A549 (cell line): ENCODE data around the gene QRICH1. TPM values are rescaled to one million over a fixed set of nuclear protein-coding genes. Genes with fewer than 3 reads are reported as not detected.

Experiments used
- ATAC-seq, 2 experiments: fragments of 200-7000 bp in 1 of 2; fragments of >200 bp in 1 of 2; cut with Nextera tagmentation in 1 of 2; cut with Tn5 transposase in 1 of 2; 3 replicates each; pipeline versions ENCODE4 v1.8.0 to v1.9.1; 2018 to 2020; ENCODE audit warnings: mild to moderate bottlenecking in 1 of 2, moderate library complexity in 1 of 2
- CTCF ChIA-PET: fragments of 300-600 bp; sonication (Branson Sonifier 250); formaldehyde crosslinking; extraction: SDS; loops from one replicate; lab custom pipeline; 2021; ENCODE audit warnings: antibody characterized with exemption, inconsistent platforms; lab: Yijun Ruan, JAX
- POLR2A ChIA-PET: fragments of 350-600 bp; formaldehyde crosslinking; extraction: SDS; loops from one replicate; lab custom pipeline; 2021; ENCODE audit warnings: antibody characterized with exemption, inconsistent platforms; lab: Yijun Ruan, JAX
- DNase-seq, 2 experiments: peaks; one replicate each; pipeline versions ENCODE4 v3.0.0 to v3.0.0-alpha.2; 2011 to 2016; ENCODE audit warnings: low read depth in 1 of 2, low spot score in 1 of 2
- FAIRE-seq: peaks from 2 replicates; lab custom pipeline; 2011; peaks lifted over from hg19 to GRCh38; lab: Jason Lieb, UNC
- H3K27ac ChIP-seq, 2 experiments: fragments of >200 bp; sonication (Bioruptor Twin); formaldehyde crosslinking; 3 replicates each; pipeline ENCODE4 v1.5.1; 2016 to 2017
- H3K4me1 ChIP-seq: fragments of >200 bp; sonication (Bioruptor Twin); formaldehyde crosslinking; 3 replicates; pipeline ENCODE4 v1.6.1; 2016
- H3K4me2 ChIP-seq: fragments of >200 bp; sonication (Bioruptor Twin); formaldehyde crosslinking; 3 replicates; pipeline ENCODE4 v1.6.1; 2016
- H3K4me3 ChIP-seq: fragments of >200 bp; sonication (Bioruptor Twin); formaldehyde crosslinking; 3 replicates; pipeline ENCODE4 v1.5.1; 2016
- H3K9me3 ChIP-seq: fragments of >200 bp; sonication (Bioruptor Twin); formaldehyde crosslinking; 3 replicates; pipeline ENCODE4 v1.6.1; 2016
- CBX8 ChIP-seq: fragments of 200-600 bp; sonication (generic); IDR thresholded peaks from 2 replicates; pipeline ENCODE4 v1.6.1; 2016
- CHD2 ChIP-seq: fragments of 150-350 bp; IDR thresholded peaks from 2 replicates; pipeline ENCODE4 v1.6.1; 2014; ENCODE audit warnings: low read length; ENCODE audit not compliant: partially characterized antibody
- EHF ChIP-seq: fragments of 250-450 bp; sonication (Bioruptor Pico); IDR thresholded peaks from 2 replicates; pipeline ENCODE4 v1.5.0; 2020; ENCODE audit warnings: mild to moderate bottlenecking
- EP300 ChIP-seq, 2 experiments: fragments of >200 bp; sonication (Bioruptor Twin); formaldehyde crosslinking; IDR thresholded peaks; 2 replicates in 1 of 2; 3 replicates in 1 of 2; pipeline ENCODE4 v1.6.1; 2016 to 2017
- JUN ChIP-seq, 2 experiments: fragments of >200 bp; sonication (Bioruptor Twin); formaldehyde crosslinking; IDR thresholded peaks; 2 replicates in 1 of 2; 3 replicates in 1 of 2; pipeline ENCODE4 v1.6.1; 2016 to 2017
- KDM5A ChIP-seq: fragments of 200-600 bp; sonication (generic); IDR thresholded peaks from 2 replicates; pipeline ENCODE4 v1.6.1; 2016; ENCODE audit warnings: antibody characterized with exemption, mild to moderate bottlenecking
- NPAS2 ChIP-seq: fragments of 250-450 bp; sonication (Bioruptor Pico); IDR thresholded peaks from 2 replicates; pipeline ENCODE4 v1.8.0; 2022; ENCODE audit warnings: mild to moderate bottlenecking, moderate library complexity, borderline replicate concordance
- NR3C1 ChIP-seq: fragments of >200 bp; sonication (Bioruptor Twin); formaldehyde crosslinking; IDR thresholded peaks from 3 replicates; pipeline ENCODE4 v1.6.1; 2017
- POLR2A ChIP-seq: IDR thresholded peaks from 2 replicates; pipeline ENCODE4 v1.6.1; 2012; ENCODE audit warnings: mild to moderate bottlenecking, low read length
- POLR2AphosphoS2 ChIP-seq: conservative IDR thresholded peaks from 2 replicates; pipeline ENCODE4 v1.6.1; 2012; ENCODE audit warnings: low read length, improper control_type of control experiment, inconsistent platforms
- RAD21 ChIP-seq, 2 experiments: fragments of >200 bp in 1 of 2; sonication (Bioruptor Twin) in 1 of 2; formaldehyde crosslinking in 1 of 2; IDR thresholded peaks in 1 of 2; conservative IDR thresholded peaks in 1 of 2; 2 replicates in 1 of 2; 3 replicates in 1 of 2; pipeline ENCODE4 v1.6.1; 2012 to 2018; ENCODE audit warnings: inconsistent platforms in 1 of 2
- RFX5 ChIP-seq: fragments of 450-650 bp; IDR thresholded peaks from 2 replicates; pipeline ENCODE4 v1.7.1; 2014; ENCODE audit warnings: antibody characterized with exemption, mild to moderate bottlenecking, moderate library complexity
- RNF2 ChIP-seq: fragments of 200-600 bp; sonication (generic); IDR thresholded peaks from 2 replicates; pipeline ENCODE4 v1.6.1; 2016; ENCODE audit warnings: low read depth, mild to moderate bottlenecking, antibody characterized with exemption, moderate library complexity, borderline replicate concordance
- SREBF2 ChIP-seq: fragments of 450-650 bp; IDR thresholded peaks from 2 replicates; pipeline ENCODE4 v1.6.1; 2014; ENCODE audit warnings: mild to moderate bottlenecking, moderate library complexity
- ZC3H11A ChIP-seq: fragments of 450-650 bp; IDR thresholded peaks from 2 replicates; pipeline ENCODE4 v1.6.1; 2014; ENCODE audit warnings: antibody characterized with exemption, mild to moderate bottlenecking
- ZFP36 ChIP-seq: fragments of 450-650 bp; IDR thresholded peaks from 2 replicates; pipeline ENCODE4 v1.6.1; 2014; ENCODE audit warnings: borderline replicate concordance; ENCODE audit not compliant: partially characterized antibody
- ZNF302 ChIP-seq: fragments of 250-450 bp; sonication (Bioruptor Pico); IDR thresholded peaks from 2 replicates; pipeline ENCODE4 v1.9.0; 2021; ENCODE audit warnings: inconsistent platforms, mild to moderate bottlenecking, moderate library complexity
- ZSCAN20 ChIP-seq: fragments of 250-450 bp; sonication (Bioruptor Pico); IDR thresholded peaks from 2 replicates; pipeline ENCODE4 v1.8.0; 2022; ENCODE audit warnings: mild to moderate bottlenecking, moderate library complexity
- WGBS: methylation state at CpG from one replicate; pipeline ENCODE4 v1.1.6; 2017; ENCODE audit errors: missing lambda C conversion rate; 5-methylcytosine and 5-hydroxymethylcytosine counted together
- polyA plus RNA-seq, 4 experiments: library from polyadenylated mRNA; depleted of rRNA in 3 of 4; stranded (reverse); fragments of >200 nt; fragmentation: RNase III in 1 of 4; extraction: RNeasy Plus Mini Kit Qiagen cat#74134 plus additional on column Dnase treatment in 1 of 4; gene quantifications; 2 replicates in 3 of 4; 3 replicates in 1 of 4; pipeline ENCODE4 v1.2.3, GENCODE V29; 2011 to 2017
- TF ChIP-seq, protein P1 (sequence below): IDR thresholded peaks from 2 replicates; pipeline ENCODE4 v1.6.1; 2012; ENCODE audit warnings: low read depth, borderline replicate concordance
- TF ChIP-seq, protein P2 (sequence below): fragments of >200 bp; sonication (Bioruptor Twin); formaldehyde crosslinking; IDR thresholded peaks from 3 replicates; pipeline ENCODE4 v1.5.1; 2016
- TF ChIP-seq, protein P3 (sequence below): fragments of >200 bp; sonication (Bioruptor Twin); formaldehyde crosslinking; IDR thresholded peaks from 3 replicates; pipeline ENCODE4 v1.6.1; 2016
- TF ChIP-seq, protein P4 (sequence below): fragments of 250-450 bp; sonication (Bioruptor Pico); IDR thresholded peaks from 2 replicates; pipeline ENCODE4 v1.5.0; 2020; ENCODE audit warnings: low read depth, mild to moderate bottlenecking, moderate library complexity
- TF ChIP-seq, protein P5 (sequence below): fragments of >200 bp; sonication (Bioruptor Twin); formaldehyde crosslinking; IDR thresholded peaks from 2 replicates; pipeline ENCODE4 v1.6.1; 2016
- TF ChIP-seq, protein P6 (sequence below): IDR thresholded peaks from 2 replicates; pipeline ENCODE4 v1.6.1; 2012
- TF ChIP-seq, protein P7 (sequence below): fragments of 250-450 bp; sonication (Bioruptor Pico); IDR thresholded peaks from 2 replicates; pipeline ENCODE4 v1.5.0; 2021; ENCODE audit warnings: mild to moderate bottlenecking, moderate library complexity, borderline replicate concordance

QRICH1 gene
- polyA plus RNA-seq, 2 of the 4 experiments (the other 2 are of a cell fraction) = 47.9 to 53.8 TPM

DNA sequence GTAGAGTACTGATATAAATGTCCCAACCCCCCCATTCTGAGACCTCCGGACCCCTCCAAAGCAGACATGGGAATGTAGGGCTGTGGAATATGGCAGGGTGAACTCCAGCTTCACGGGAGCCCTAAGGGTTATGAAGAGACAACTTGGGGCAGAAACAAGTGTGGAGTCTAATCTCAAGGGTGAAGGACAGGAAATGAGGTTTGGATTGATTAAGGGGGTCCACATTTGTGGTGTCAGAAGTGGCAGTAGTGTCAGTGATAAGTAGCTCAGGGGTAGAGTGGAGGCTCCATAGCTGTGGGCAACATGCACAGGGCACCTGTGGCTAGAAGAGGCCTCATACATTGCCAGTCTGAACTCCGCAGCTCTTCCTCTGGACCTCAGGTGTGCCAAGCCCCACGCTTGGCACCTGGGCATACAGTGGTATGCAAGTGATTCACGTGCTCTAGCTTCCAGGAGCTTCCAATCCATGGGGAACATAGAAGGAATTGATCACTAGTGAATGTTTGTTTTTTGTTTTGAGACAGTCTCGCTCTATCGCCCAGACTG, 108.0 kb downstream of the QRICH1 start (continued):
- no peak for TF ChIP-seq RNF2
- TF ChIP-seq CHD2 = no peak
- no peak for TF ChIP-seq EHF

DNA sequence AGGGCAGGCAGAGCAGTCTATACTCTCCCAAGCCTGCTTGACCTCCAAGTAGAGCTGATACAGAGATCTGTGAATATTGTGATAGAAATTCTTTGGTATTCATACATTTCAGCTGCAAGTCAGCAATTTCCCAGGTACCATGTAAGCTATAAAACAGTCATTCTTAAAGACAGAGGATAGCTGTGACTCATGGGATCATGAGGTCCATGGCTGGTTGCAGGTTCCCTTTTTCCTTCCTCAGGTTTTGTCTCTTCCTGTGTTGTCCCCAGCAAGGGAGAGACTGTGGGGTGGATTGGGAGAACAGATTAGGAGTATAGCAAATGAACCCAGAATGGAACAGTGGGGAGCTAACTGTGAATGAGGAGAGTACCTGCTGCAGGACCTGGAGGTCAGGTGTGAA, 109.2 kb downstream of the QRICH1 start:
- H3K9me3 ChIP-seq = no peaks in the 10 kb centered on the region
- ChIA-PET CTCF (interaction anchor here (0.6 to 16.7 kb wide), 2 partner anchors 28 to 61 kb away, joined by 3 to 385 read pairs; partner anchors contain the start of genes DALRD3, NDUFAF3 and WDR6), POLR2A (interaction anchor here (1.4 kb wide), 1 partner anchor 37 kb away, joined by 4 read pairs; the partner anchor contains the start of gene NDUFAF3)
- no peak overlapping the region for H3K27ac ChIP-seq
- H3K4me2 ChIP-seq = no peak overlapping the region
- H3K4me3 ChIP-seq = no peak overlapping the region
- ATAC-seq = no peak
- H3K4me1 ChIP-seq = peaks cover 12% of the 10 kb centered on the region
- no peak for FAIRE-seq
- TF ChIP-seq, protein P1, sequence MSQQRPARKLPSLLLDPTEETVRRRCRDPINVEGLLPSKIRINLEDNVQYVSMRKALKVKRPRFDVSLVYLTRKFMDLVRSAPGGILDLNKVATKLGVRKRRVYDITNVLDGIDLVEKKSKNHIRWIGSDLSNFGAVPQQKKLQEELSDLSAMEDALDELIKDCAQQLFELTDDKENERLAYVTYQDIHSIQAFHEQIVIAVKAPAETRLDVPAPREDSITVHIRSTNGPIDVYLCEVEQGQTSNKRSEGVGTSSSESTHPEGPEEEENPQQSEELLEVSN = no peak
- TF ChIP-seq ZFP36 (no peak), KDM5A (no peak), CBX8 (no peak), ZC3H11A (no peak), NR3C1 (no peak), POLR2A (no peak), JUN (IDR thresholded peaks at IDR 0.05) (no peak), SREBF2 (no peak), ZNF302 (CRISPR knock-in tag) (no peak)
- TF ChIP-seq, protein P2, sequence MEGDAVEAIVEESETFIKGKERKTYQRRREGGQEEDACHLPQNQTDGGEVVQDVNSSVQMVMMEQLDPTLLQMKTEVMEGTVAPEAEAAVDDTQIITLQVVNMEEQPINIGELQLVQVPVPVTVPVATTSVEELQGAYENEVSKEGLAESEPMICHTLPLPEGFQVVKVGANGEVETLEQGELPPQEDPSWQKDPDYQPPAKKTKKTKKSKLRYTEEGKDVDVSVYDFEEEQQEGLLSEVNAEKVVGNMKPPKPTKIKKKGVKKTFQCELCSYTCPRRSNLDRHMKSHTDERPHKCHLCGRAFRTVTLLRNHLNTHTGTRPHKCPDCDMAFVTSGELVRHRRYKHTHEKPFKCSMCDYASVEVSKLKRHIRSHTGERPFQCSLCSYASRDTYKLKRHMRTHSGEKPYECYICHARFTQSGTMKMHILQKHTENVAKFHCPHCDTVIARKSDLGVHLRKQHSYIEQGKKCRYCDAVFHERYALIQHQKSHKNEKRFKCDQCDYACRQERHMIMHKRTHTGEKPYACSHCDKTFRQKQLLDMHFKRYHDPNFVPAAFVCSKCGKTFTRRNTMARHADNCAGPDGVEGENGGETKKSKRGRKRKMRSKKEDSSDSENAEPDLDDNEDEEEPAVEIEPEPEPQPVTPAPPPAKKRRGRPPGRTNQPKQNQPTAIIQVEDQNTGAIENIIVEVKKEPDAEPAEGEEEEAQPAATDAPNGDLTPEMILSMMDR = no peak
- TF ChIP-seq, protein P3, sequence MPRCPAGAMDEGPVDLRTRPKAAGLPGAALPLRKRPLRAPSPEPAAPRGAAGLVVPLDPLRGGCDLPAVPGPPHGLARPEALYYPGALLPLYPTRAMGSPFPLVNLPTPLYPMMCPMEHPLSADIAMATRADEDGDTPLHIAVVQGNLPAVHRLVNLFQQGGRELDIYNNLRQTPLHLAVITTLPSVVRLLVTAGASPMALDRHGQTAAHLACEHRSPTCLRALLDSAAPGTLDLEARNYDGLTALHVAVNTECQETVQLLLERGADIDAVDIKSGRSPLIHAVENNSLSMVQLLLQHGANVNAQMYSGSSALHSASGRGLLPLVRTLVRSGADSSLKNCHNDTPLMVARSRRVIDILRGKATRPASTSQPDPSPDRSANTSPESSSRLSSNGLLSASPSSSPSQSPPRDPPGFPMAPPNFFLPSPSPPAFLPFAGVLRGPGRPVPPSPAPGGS = no peak
- TF ChIP-seq, protein P4, sequence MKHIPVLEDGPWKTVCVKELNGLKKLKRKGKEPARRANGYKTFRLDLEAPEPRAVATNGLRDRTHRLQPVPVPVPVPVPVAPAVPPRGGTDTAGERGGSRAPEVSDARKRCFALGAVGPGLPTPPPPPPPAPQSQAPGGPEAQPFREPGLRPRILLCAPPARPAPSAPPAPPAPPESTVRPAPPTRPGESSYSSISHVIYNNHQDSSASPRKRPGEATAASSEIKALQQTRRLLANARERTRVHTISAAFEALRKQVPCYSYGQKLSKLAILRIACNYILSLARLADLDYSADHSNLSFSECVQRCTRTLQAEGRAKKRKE (CRISPR knock-in tag) = no peak
- no peak for DNase-seq

DNA sequence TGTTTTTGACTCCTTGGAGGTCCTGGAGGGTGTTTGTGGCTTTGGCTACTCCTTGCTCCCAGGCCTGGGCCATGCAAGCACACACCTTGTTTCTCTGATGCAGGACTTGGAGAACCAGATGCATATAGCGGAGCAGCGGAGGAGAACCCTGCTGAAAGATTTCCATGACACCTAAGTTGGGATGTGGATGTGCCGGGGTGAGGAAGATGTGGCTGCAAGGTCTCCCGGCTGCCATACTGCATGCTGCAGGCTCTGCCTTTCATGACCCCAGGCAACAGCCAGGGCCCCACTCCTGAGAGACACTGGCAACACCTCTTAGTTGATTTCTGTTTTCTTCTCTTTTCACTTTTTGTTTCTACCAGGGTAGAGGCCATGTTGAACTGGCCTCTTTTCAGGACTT, 110.8 kb downstream of the QRICH1 start:
- 92% methylated on average over 4 of the region's 4 CpGs for WGBS
- ATAC-seq (no peak), FAIRE-seq (no peak), DNase-seq (no peak)
- CTCF ChIA-PET = interaction anchor here (16.7 kb wide), 1 partner anchor 29 kb away, joined by 385 read pairs; the partner anchor contains the start of genes DALRD3, NDUFAF3 and WDR6
- no peak overlapping the region for H3K27ac ChIP-seq
- H3K4me1 ChIP-seq = peaks cover under 1% of the 10 kb centered on the region; the same call in 1 of the 3 replicates
- H3K4me3 ChIP-seq = no peak overlapping the region
- H3K9me3 ChIP-seq = no peaks in the 10 kb centered on the region
- TF ChIP-seq ZC3H11A (no peak), RAD21 (conservative IDR thresholded peaks at IDR 0.05 in 1 of 2, IDR thresholded peaks at IDR 0.05 in 1 of 2) (no peak), ZSCAN20 (CRISPR knock-in tag) (no peak), RFX5 (no peak), RNF2 (no peak), EP300 (IDR thresholded peaks at IDR 0.05) (no peak), POLR2AphosphoS2 (no peak), NPAS2 (CRISPR knock-in tag) (no peak)
- TF ChIP-seq, protein P5, sequence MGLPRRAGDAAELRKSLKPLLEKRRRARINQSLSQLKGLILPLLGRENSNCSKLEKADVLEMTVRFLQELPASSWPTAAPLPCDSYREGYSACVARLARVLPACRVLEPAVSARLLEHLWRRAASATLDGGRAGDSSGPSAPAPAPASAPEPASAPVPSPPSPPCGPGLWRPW = no peak
- TF ChIP-seq, protein P6, sequence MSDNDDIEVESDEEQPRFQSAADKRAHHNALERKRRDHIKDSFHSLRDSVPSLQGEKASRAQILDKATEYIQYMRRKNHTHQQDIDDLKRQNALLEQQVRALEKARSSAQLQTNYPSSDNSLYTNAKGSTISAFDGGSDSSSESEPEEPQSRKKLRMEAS = no peak
- TF ChIP-seq, protein P4 (CRISPR knock-in tag) = no peak
- TF ChIP-seq, protein P7, sequence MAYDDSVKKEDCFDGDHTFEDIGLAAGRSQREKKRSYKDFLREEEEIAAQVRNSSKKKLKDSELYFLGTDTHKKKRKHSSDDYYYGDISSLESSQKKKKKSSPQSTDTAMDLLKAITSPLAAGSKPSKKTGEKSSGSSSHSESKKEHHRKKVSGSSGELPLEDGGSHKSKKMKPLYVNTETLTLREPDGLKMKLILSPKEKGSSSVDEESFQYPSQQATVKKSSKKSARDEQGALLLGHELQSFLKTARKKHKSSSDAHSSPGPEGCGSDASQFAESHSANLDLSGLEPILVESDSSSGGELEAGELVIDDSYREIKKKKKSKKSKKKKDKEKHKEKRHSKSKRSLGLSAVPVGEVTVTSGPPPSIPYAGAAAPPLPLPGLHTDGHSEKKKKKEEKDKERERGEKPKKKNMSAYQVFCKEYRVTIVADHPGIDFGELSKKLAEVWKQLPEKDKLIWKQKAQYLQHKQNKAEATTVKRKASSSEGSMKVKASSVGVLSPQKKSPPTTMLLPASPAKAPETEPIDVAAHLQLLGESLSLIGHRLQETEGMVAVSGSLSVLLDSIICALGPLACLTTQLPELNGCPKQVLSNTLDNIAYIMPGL (CRISPR knock-in tag) = no peak
- TF ChIP-seq, all 56 proteins: peak for 0
- no peak overlapping the region for H3K4me2 ChIP-seq
- POLR2A ChIA-PET = no interaction called here
